ENCODE measurements around the gene MACROD2.

MACROD2 gene

DNA sequence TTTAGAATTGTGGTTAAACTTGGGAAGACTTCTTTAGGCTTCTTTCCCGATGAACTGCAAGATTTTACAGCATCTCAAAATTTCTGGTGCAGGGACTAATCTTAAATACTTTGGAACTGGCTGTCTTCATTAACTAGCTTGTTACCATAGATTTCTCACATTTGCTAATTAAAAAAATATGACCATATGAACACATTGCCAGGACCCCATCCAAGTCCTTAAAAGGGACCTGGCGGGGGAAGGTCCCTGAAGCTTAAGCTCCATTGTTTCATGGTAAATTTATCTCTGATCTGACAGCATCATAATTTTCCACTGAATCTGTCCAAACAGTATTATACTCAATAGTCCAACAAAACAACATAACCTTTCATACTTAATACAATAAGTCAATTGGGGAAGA lies 859.9 kb downstream of the MACROD2 start:
- TF ChIP-seq, protein P1, sequence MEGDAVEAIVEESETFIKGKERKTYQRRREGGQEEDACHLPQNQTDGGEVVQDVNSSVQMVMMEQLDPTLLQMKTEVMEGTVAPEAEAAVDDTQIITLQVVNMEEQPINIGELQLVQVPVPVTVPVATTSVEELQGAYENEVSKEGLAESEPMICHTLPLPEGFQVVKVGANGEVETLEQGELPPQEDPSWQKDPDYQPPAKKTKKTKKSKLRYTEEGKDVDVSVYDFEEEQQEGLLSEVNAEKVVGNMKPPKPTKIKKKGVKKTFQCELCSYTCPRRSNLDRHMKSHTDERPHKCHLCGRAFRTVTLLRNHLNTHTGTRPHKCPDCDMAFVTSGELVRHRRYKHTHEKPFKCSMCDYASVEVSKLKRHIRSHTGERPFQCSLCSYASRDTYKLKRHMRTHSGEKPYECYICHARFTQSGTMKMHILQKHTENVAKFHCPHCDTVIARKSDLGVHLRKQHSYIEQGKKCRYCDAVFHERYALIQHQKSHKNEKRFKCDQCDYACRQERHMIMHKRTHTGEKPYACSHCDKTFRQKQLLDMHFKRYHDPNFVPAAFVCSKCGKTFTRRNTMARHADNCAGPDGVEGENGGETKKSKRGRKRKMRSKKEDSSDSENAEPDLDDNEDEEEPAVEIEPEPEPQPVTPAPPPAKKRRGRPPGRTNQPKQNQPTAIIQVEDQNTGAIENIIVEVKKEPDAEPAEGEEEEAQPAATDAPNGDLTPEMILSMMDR (IDR thresholded peaks at IDR 0.05; ENCODE audit: insufficient read depth, low read length, poor library complexity, severe bottlenecking), result no peak

DNA sequence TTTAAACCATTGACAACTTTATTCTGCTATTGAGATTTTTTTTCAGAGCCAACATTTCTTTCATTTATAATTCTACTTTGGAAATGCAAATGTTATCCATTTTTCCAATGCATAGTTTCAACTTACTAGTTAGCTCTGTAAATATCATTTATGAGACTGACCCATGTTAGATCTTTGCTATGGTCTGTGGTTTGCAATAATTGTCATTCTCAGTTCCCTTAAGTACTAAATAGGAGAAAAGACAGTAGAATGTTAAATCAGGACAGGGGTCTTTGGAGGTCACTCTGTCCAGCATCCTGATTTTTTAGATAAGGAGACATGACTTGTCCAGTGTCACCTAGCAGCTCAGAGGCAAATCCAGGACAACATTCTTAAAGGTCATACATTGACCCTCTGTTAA lies 864.3 kb downstream of the MACROD2 start:
- Histone ChIP-seq H3K36me3 (ENCODE audit: control insufficient read depth, insufficient read depth, low read length) (no peaks in the 10 kb centered on the region), H3K27me3 (replicated peaks; ENCODE audit: control insufficient read depth, insufficient read depth, low read length) (no peaks in the 10 kb centered on the region), H3K4me3 (replicated peaks; ENCODE audit: low read depth, low read length) (no peak overlapping the region)
- DNase-seq (ENCODE audit: extremely low read depth, insufficient read length), result no peak
- TF ChIP-seq, protein P1 (IDR thresholded peaks at IDR 0.05; ENCODE audit: insufficient read depth, low read length, poor library complexity, severe bottlenecking), result no peak

More for the DNA sequence above, 859.9 kb downstream of the MACROD2 start:
- Histone ChIP-seq H3K27me3 (replicated peaks; ENCODE audit: control insufficient read depth, insufficient read depth, low read length) (no peaks in the 10 kb centered on the region), H3K4me3 (replicated peaks; ENCODE audit: low read depth, low read length) (no peak overlapping the region), H3K36me3 (ENCODE audit: control insufficient read depth, insufficient read depth, low read length) (no peaks in the 10 kb centered on the region)
- DNase-seq (ENCODE audit: extremely low read depth, insufficient read length), result no peak

DNA sequence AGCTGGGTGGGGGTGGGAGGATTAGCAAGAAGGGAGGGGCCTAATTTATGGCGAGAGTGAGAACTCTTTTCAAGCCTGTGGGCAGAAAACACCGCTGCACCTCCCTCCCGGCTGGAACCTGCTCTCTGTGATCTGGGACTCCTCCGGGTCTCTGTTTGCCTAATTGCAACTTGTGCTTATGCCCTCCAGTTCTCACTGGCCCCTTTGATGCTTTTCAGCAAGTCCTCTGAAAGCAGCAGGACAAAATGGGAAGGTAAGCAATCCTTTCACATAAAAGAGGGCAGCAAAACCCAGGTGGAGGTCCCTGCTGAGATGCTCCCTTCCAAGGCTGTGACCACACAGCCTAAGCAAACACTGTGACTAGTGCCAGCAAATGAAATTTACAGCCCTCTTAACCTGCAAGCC lies 865.1 kb downstream of the MACROD2 start:
- H3K27me3 ChIP-seq (replicated peaks; ENCODE audit: control insufficient read depth, insufficient read depth, low read length), result no peaks in the 10 kb centered on the region
- TF ChIP-seq, protein P1 (IDR thresholded peaks at IDR 0.05; ENCODE audit: insufficient read depth, low read length, poor library complexity, severe bottlenecking), result no peak
- no peak overlapping the region for H3K4me3 ChIP-seq (replicated peaks; ENCODE audit: low read depth, low read length)
- no peaks in the 10 kb centered on the region for H3K36me3 ChIP-seq (ENCODE audit: control insufficient read depth, insufficient read depth, low read length)
- DNase-seq (ENCODE audit: extremely low read depth, insufficient read length), result no peak

DNA sequence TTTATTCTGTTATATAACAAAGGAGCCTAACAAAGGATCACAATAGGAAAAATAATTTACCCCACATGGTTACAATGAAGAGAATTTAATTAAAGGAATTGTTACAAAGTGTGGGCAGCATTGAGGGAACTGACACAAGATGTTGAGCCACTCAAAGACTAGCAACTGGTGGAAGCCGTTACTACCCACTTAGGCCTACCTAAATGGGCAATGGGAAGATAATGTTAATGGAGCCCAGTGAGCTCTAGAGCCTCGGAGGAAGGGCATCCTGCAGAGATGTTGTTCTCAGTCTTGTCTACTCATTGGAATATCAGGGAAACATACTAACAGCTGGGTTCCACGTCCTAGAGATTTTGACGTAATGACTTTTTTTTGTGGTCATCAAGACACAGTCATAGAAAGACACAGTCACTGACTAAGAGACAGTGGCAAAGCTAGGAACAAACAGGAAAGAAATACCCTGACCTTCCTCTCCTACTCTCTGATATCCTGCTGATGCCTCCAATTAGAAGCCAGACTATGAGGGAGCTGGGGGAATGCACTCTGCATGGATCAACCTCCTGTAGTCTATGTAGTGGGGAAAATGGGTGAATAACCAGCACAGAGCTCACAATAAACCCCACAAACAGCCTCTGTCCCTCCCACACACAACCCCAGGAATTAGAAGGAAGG lies 865.8 kb downstream of the MACROD2 start:
- no peak overlapping the region for H3K4me3 ChIP-seq (replicated peaks; ENCODE audit: low read depth, low read length)
- H3K27me3 ChIP-seq (replicated peaks; ENCODE audit: control insufficient read depth, insufficient read depth, low read length), result no peaks in the 10 kb centered on the region
- H3K36me3 ChIP-seq (ENCODE audit: control insufficient read depth, insufficient read depth, low read length), result no peaks in the 10 kb centered on the region
- DNase-seq (ENCODE audit: extremely low read depth, insufficient read length), result no peak
- TF ChIP-seq, protein P1 (IDR thresholded peaks at IDR 0.05; ENCODE audit: insufficient read depth, low read length, poor library complexity, severe bottlenecking), result no peak

DNA sequence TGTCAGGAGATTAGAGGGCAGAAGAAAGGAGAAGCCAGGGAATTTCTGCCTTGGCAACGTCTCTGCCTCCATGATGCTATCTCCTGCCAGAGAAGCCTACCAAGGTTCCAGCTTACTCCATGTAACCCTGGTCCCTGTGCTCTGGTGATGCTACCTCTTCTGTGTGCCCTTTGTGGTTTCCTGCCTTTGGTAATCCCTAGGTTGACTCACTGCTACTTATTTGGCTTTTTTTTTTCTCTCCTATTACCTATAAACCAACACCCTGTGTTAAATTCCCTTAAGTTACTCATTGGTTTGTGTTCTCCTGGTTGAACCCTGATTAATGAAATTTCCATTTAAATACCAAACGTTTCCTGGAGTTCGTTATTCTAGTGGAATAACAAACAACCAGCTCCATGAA lies 869.9 kb downstream of the MACROD2 start:
- Histone ChIP-seq H3K36me3 (ENCODE audit: control insufficient read depth, insufficient read depth, low read length) (no peaks in the 10 kb centered on the region), H3K27me3 (replicated peaks; ENCODE audit: control insufficient read depth, insufficient read depth, low read length) (no peaks in the 10 kb centered on the region), H3K4me3 (replicated peaks; ENCODE audit: low read depth, low read length) (no peak overlapping the region)
- no peak for DNase-seq (ENCODE audit: extremely low read depth, insufficient read length)
- TF ChIP-seq, protein P1 (IDR thresholded peaks at IDR 0.05; ENCODE audit: insufficient read depth, low read length, poor library complexity, severe bottlenecking), result no peak

DNA sequence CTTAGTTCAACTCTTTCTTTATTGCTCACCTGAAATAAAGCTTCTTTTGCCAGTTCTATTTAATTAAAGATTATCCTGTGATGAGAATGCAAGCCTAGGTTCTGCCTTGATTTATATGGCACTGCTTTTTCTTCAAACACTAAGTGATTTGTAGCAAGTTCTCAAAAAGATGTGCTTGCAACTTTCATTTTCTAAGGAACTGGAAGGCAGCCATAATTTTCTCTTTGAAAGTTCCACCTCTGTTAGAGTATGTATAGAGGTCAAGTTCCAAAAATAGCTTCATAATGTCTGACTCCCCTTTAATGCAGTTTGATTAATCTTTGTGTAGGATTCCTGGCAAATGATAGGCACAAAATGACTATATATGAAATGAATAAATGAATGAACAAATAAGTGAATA lies 870.4 kb downstream of the MACROD2 start:
- DNase-seq (ENCODE audit: extremely low read depth, insufficient read length), result no peak
- Histone ChIP-seq H3K36me3 (ENCODE audit: control insufficient read depth, insufficient read depth, low read length) (no peaks in the 10 kb centered on the region), H3K27me3 (replicated peaks; ENCODE audit: control insufficient read depth, insufficient read depth, low read length) (no peaks in the 10 kb centered on the region), H3K4me3 (replicated peaks; ENCODE audit: low read depth, low read length) (no peak overlapping the region)
- TF ChIP-seq, protein P1 (IDR thresholded peaks at IDR 0.05; ENCODE audit: insufficient read depth, low read length, poor library complexity, severe bottlenecking), result no peak

All from GM06990 (cell line).